ENCODE results near the gene RNF10. TPM values are rescaled to one million over a fixed set of nuclear protein-coding genes. Genes with fewer than 3 reads are reported as not detected.

Gene RNF10
- total and polyA plus RNA-seq, 9 of the 15 experiments (the other 6 are each of a cell fraction or from before 2014, with no cell fraction given), result 43.0 to 139 (median 80.1) TPM

GRCh38 chr12:120618954-120619615, 84.9 kb downstream of the RNF10 start:
- Histone ChIP-seq H3K79me2 (ENCODE audit: control insufficient read depth, insufficient read depth, low read length) (no peaks in the 10 kb centered on the region), H3K36me3 (ENCODE audit: control insufficient read depth, insufficient read depth, low read length) (no peaks in the 10 kb centered on the region), H3K27ac (ENCODE audit: extremely low read depth, low read depth, low read length) (no peak overlapping the region), H3K4me1 (replicated peaks in 1 of 2; ENCODE audit: control insufficient read depth in 2 of 2, insufficient read depth in 2 of 2, low read length in 2 of 2) (no peaks in the 10 kb centered on the region), H3K4me2 (ENCODE audit: insufficient read depth, low read length) (no peak overlapping the region), H3K27me3 (ENCODE audit: control insufficient read depth in 2 of 2, insufficient read depth in 2 of 2, low read length in 2 of 2) (peaks cover 10 to 29% of the 10 kb centered on the region in 2 experiments; a peak in 4 of 5 replicates), H2AFZ (ENCODE audit: low read depth, low read length) (no peak overlapping the region), H3K9me1 (ENCODE audit: control insufficient read depth, insufficient read depth, low read length) (no peaks in the 10 kb centered on the region), H3K9me3 (replicated peaks; ENCODE audit: control insufficient read depth, insufficient read depth, low read depth, low read length) (0 out of 2 replicates have a peak, but pooled peaks cover 1% of the 10 kb centered on the region), H4K20me1 (replicated peaks; ENCODE audit: control insufficient read depth, insufficient read depth, low read length) (no peaks in the 10 kb centered on the region), H3K4me3 (no peak overlapping the region), H3K9ac (ENCODE audit: insufficient read depth in 1 of 2, low read depth in 2 of 2, low read length in 2 of 2) (no peak overlapping the region; a peak in 1 of 4 replicates)
- intact Hi-C loops (cut with micrococcal nuclease) (no loop called here), in situ Hi-C loops (cut with MboI) (no loop called here)
- DNase-seq (ENCODE audit: extremely low read depth in 1 of 4, low spot score in 3 of 4) (no peak), FAIRE-seq (no peak), ATAC-seq (no peak)
- POLR2A ChIA-PET, result interaction anchor here (0.6 to 1.3 kb wide), 2 partner anchors 10 to 571 kb away, joined by 3 to 6 read pairs; no protein-coding TSS in a partner anchor
- WGBS (ENCODE audit: insufficient coverage, low coverage, missing lambda C conversion rate), result 7% methylated on average over 6 of the region's 8 CpGs
- CTCF ChIA-PET (ENCODE audit: low intra/inter-chr PET ratio), result no interaction called here
- no TSS peak for BruUV-seq (replicated peaks)
- TF ChIP-seq TFAP4 (CRISPR knock-in tag; IDR thresholded peaks at IDR 0.05; ENCODE audit: borderline replicate concordance), result no peak
- no peak for TF ChIP-seq FOXA3 (CRISPR knock-in tag; conservative IDR thresholded peaks at IDR 0.05 in 1 of 2, IDR thresholded peaks at IDR 0.05 in 1 of 2)
- TF ChIP-seq MGA (IDR thresholded peaks at IDR 0.05), result no peak
- no peak for TF ChIP-seq MECOM (CRISPR knock-in tag; IDR thresholded peaks at IDR 0.05)
- TF ChIP-seq WHSC1 (IDR thresholded peaks at IDR 0.05; ENCODE audit: low read length), result no peak
- TF ChIP-seq ZNF239 (CRISPR knock-in tag; IDR thresholded peaks at IDR 0.05), result no peak
- TF ChIP-seq ZNF24 (IDR thresholded peaks at IDR 0.05), result no peak
- TF ChIP-seq SRSF9 (IDR thresholded peaks at IDR 0.05; ENCODE audit: borderline replicate concordance, low read depth, low read length), result no peak

Measured in K562 (cell line).